ENCODE results near the gene FAM89B. TPM values are rescaled to one million over a fixed set of nuclear protein-coding genes. Genes with fewer than 3 reads are reported as not detected.
A peak's percentile ranks its signal among the peaks of the same experiment; 100 is the strongest.

Gene FAM89B
- total RNA-seq, 6 experiments from 2014 or later: 40.9 to 52.8 (median 43.7) TPM

GRCh38 chr11:65598258-65598699, 25.9 kb downstream of the FAM89B start:
- Mint-ChIP-seq H3K27ac (no peak overlapping the region), H3K4me3 (no peak overlapping the region), H3K4me1 (ENCODE audit: low read depth) (no peaks in the 10 kb centered on the region), H3K36me3 (ENCODE audit: low read depth) (peaks cover 7% of the 10 kb centered on the region; the same call in 1 of the 2 replicates), H3K27me3 (ENCODE audit: insufficient read depth) (peaks cover 4% of the 10 kb centered on the region; the same call in 1 of the 2 replicates), H3K9me3 (no peaks in the 10 kb centered on the region)
- no peak for DNase-seq
- TF ChIP-seq CTCF (IDR thresholded peaks at IDR 0.05): no peak

GRCh38 chr11:65599216-65599954, 27.0 kb downstream of the FAM89B start:
- Mint-ChIP-seq H3K4me1 (ENCODE audit: low read depth) (no peaks in the 10 kb centered on the region), H3K9me3 (no peaks in the 10 kb centered on the region), H3K36me3 (ENCODE audit: low read depth) (peaks cover 17% of the 10 kb centered on the region; the same call in 1 of the 2 replicates), H3K27ac (no peak overlapping the region), H3K4me3 (no peak overlapping the region), H3K27me3 (ENCODE audit: insufficient read depth) (peaks cover 4% of the 10 kb centered on the region; the same call in 1 of the 2 replicates)
- no peak for TF ChIP-seq CTCF (IDR thresholded peaks at IDR 0.05)
- no peak for DNase-seq

GRCh38 chr11:65599955-65600246, 27.6 kb downstream of the FAM89B start:
- DNase-seq: no peak
- H3K36me3 Mint-ChIP-seq (ENCODE audit: low read depth): peaks cover 18% of the 10 kb centered on the region; the same call in 1 of the 2 replicates
- no peaks in the 10 kb centered on the region for H3K4me1 Mint-ChIP-seq (ENCODE audit: low read depth)
- peaks cover 4% of the 10 kb centered on the region; the same call in 1 of the 2 replicates for H3K27me3 Mint-ChIP-seq (ENCODE audit: insufficient read depth)
- H3K27ac Mint-ChIP-seq: no peak overlapping the region
- H3K9me3 Mint-ChIP-seq: no peaks in the 10 kb centered on the region
- no peak overlapping the region for H3K4me3 Mint-ChIP-seq
- no peak for TF ChIP-seq CTCF (IDR thresholded peaks at IDR 0.05)

- H3K36me3 Mint-ChIP-seq (ENCODE audit: low read depth): peaks cover 18% of the 10 kb centered on the region; the same call in 1 of the 2 replicates
- peaks cover 2% of the 10 kb centered on the region; the same call in 1 of the 2 replicates for H3K27me3 Mint-ChIP-seq (ENCODE audit: insufficient read depth)
- H3K4me3 Mint-ChIP-seq: no peak overlapping the region
- DNase-seq: no peak
- no peak overlapping the region for H3K27ac Mint-ChIP-seq
- peaks cover 7% of the 10 kb centered on the region; the same call in 1 of the 2 replicates for H3K4me1 Mint-ChIP-seq (ENCODE audit: low read depth)
- H3K9me3 Mint-ChIP-seq: no peaks in the 10 kb centered on the region
- TF ChIP-seq CTCF (IDR thresholded peaks at IDR 0.05): no peak
These were observed 31.9 kb downstream of the FAM89B start for GRCh38 chr11:65604258-65604657.

- peaks cover 3% of the 10 kb centered on the region; the same call in 1 of the 2 replicates for H3K27me3 Mint-ChIP-seq (ENCODE audit: insufficient read depth)
- peak; percentile 45 for DNase-seq
- no peak for TF ChIP-seq CTCF (IDR thresholded peaks at IDR 0.05)
- H3K4me3 Mint-ChIP-seq: no peak overlapping the region
- H3K27ac Mint-ChIP-seq: no peak overlapping the region
- peaks cover 23% of the 10 kb centered on the region for H3K36me3 Mint-ChIP-seq (ENCODE audit: low read depth)
- H3K4me1 Mint-ChIP-seq (ENCODE audit: low read depth): peaks cover 34% of the 10 kb centered on the region
- H3K9me3 Mint-ChIP-seq: no peaks in the 10 kb centered on the region
These were observed 34.7 kb downstream of the FAM89B start for GRCh38 chr11:65606876-65607613.
